Osteoblast (primary cell): Measurements from ENCODE around the gene SVEP1. TPM values are rescaled to one million over a fixed set of nuclear protein-coding genes. Genes with fewer than 3 reads are reported as not detected.

Experiments
- DNase-seq: peaks from one replicate; pipeline ENCODE4 v3.0.0; 2011; ENCODE audit warnings: low spot score, mixed read lengths; ENCODE audit not compliant: insufficient read length; ENCODE audit errors: missing footprints
- H2AFZ ChIP-seq: 2 replicates; pipeline ENCODE4 v1.6.0; 2011; ENCODE audit warnings: mild to moderate bottlenecking, low read length
- H3K27ac ChIP-seq: 2 replicates; pipeline ENCODE4 v1.5.1; 2011; ENCODE audit warnings: mild to moderate bottlenecking, low read depth, low read length, moderate library complexity
- H3K27me3 ChIP-seq: 2 replicates; pipeline ENCODE4 v1.6.0; 2012; ENCODE audit warnings: mild to moderate bottlenecking, control low read depth, inconsistent platforms, low read length, moderate library complexity; ENCODE audit not compliant: insufficient read depth
- H3K36me3 ChIP-seq: 2 replicates; pipeline ENCODE4 v1.5.1; 2011; ENCODE audit warnings: mild to moderate bottlenecking, low read length, control low read depth, moderate library complexity; ENCODE audit not compliant: insufficient read depth
- H3K4me1 ChIP-seq: 2 replicates; pipeline ENCODE4 v1.5.1; 2011; ENCODE audit warnings: mild to moderate bottlenecking, low read length, control low read depth, moderate library complexity; ENCODE audit not compliant: insufficient read depth
- H3K4me2 ChIP-seq: 2 replicates; pipeline ENCODE4 v1.6.0; 2011; ENCODE audit warnings: mild to moderate bottlenecking, low read length; ENCODE audit not compliant: insufficient read depth
- H3K4me3 ChIP-seq: fragments of 200-600 bp; sonication (generic); 3 replicates; pipeline ENCODE4 v1.5.1; 2012; ENCODE audit warnings: mild to moderate bottlenecking, low read length, inconsistent platforms; ENCODE audit not compliant: insufficient read depth
- H3K79me2 ChIP-seq: 2 replicates; pipeline ENCODE4 v1.6.0; 2012; ENCODE audit warnings: mild to moderate bottlenecking, low read length, control low read depth, inconsistent platforms; ENCODE audit not compliant: insufficient read depth
- H3K9me3 ChIP-seq: 2 replicates; pipeline ENCODE4 v1.5.1; 2011; ENCODE audit warnings: low read depth, low read length, control low read depth
- H4K20me1 ChIP-seq: 2 replicates; pipeline ENCODE4 v1.6.0; 2012; ENCODE audit warnings: mild to moderate bottlenecking, low read length, control low read depth; ENCODE audit not compliant: insufficient read depth
- CTCF ChIP-seq: IDR thresholded peaks from 2 replicates; pipeline ENCODE4 v1.5.1; 2011; ENCODE audit warnings: mild to moderate bottlenecking, low read depth, low read length, moderate library complexity; ENCODE audit errors: extremely low read depth
- total RNA-seq: library from RNA; depleted of rRNA; stranded (reverse); fragments of >200 nt; gene quantifications from 2 replicates; pipeline ENCODE4 v1.2.3, GENCODE V29; 2012

The SVEP1 gene
- total RNA-seq, 1 donor = 37.6 TPM

- TF ChIP-seq CTCF = no peak
- no peaks in the 10 kb centered on the region for H3K27me3 ChIP-seq
- H3K4me3 ChIP-seq = no peak overlapping the region
- no peaks in the 10 kb centered on the region for H3K4me1 ChIP-seq
- H3K4me2 ChIP-seq = no peak overlapping the region
- no peaks in the 10 kb centered on the region for H3K79me2 ChIP-seq
- H4K20me1 ChIP-seq = no peaks in the 10 kb centered on the region
- no peak overlapping the region for H2AFZ ChIP-seq
- no peak for DNase-seq
- H3K36me3 ChIP-seq = no peaks in the 10 kb centered on the region
- no peaks in the 10 kb centered on the region for H3K9me3 ChIP-seq
- H3K27ac ChIP-seq = no peak overlapping the region
These were observed 21.6 kb upstream of the SVEP1 start for GRCh38 chr9:110601098-110601497.

- H3K4me3 ChIP-seq = no peak overlapping the region
- no peaks in the 10 kb centered on the region for H4K20me1 ChIP-seq
- no peaks in the 10 kb centered on the region for H3K36me3 ChIP-seq
- H3K79me2 ChIP-seq = no peaks in the 10 kb centered on the region
- no peak overlapping the region for H3K27ac ChIP-seq
- no peaks in the 10 kb centered on the region for H3K4me1 ChIP-seq
- H3K4me2 ChIP-seq = no peak overlapping the region
- H3K27me3 ChIP-seq = no peaks in the 10 kb centered on the region
- H3K9me3 ChIP-seq = no peaks in the 10 kb centered on the region
- TF ChIP-seq CTCF = no peak
- DNase-seq = no peak
- no peak overlapping the region for H2AFZ ChIP-seq
These were observed 19.9 kb upstream of the SVEP1 start for GRCh38 chr9:110599468-110599867.

- H4K20me1 ChIP-seq = no peaks in the 10 kb centered on the region
- H3K79me2 ChIP-seq = no peaks in the 10 kb centered on the region
- H3K4me2 ChIP-seq = no peak overlapping the region
- DNase-seq = no peak
- H3K27ac ChIP-seq = no peak overlapping the region
- H3K36me3 ChIP-seq = no peaks in the 10 kb centered on the region
- no peak for TF ChIP-seq CTCF
- no peaks in the 10 kb centered on the region for H3K9me3 ChIP-seq
- H3K4me1 ChIP-seq = peaks cover 7% of the 10 kb centered on the region
- H2AFZ ChIP-seq = no peak overlapping the region
- no peaks in the 10 kb centered on the region for H3K27me3 ChIP-seq
- H3K4me3 ChIP-seq = no peak overlapping the region
These were observed 12.7 kb upstream of the SVEP1 start for GRCh38 chr9:110592044-110592830.

- Histone ChIP-seq H3K36me3 (no peaks in the 10 kb centered on the region), H3K9me3 (no peaks in the 10 kb centered on the region), H4K20me1 (no peaks in the 10 kb centered on the region), H3K27me3 (no peaks in the 10 kb centered on the region), H3K4me1 (peaks cover 7% of the 10 kb centered on the region), H3K27ac (no peak overlapping the region), H2AFZ (no peak overlapping the region), H3K4me3 (no peak overlapping the region), H3K4me2 (no peak overlapping the region), H3K79me2 (no peaks in the 10 kb centered on the region)
- peak; percentile 41 for DNase-seq
- no peak for TF ChIP-seq CTCF
These were observed 12.0 kb upstream of the SVEP1 start for GRCh38 chr9:110591526-110591925.
